GM19328 (cell line): ENCODE data around the gene CCR7.

Experiments
- ATAC-seq: cut with Tn5 transposase; IDR thresholded peaks from one replicate; pipeline ENCODE4 v1.9.1; 2021; ENCODE audit warnings: mild to moderate bottlenecking, moderate library complexity; ENCODE audit not compliant: unreplicated experiment

CCR7 gene

DNA sequence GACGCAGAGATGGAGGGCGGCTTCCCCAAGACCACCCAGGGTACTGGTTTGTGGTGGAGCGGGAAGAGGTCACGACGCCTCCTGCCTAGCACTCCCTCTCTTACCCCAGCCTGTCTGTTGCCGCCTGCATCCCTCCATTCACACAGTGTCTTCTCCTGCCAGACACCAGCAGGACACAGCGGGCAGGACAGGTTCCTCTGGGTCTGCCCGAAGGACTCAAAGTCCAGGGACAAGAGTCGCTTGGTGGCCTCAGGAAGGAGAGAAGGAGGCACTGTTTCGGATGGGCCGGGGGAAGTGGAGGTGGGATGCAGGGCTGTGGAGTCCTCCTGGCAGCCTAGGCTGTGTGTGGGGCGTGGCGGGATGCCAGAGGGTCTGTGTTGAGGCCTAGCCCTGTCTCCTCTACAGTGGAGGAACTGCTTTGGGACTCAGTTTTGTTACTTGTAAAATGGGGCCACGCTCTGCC is 44.2 kb downstream of the CCR7 start:
- no peak for ATAC-seq

GRCh38 chr17:40519089-40519775 is 46.0 kb downstream of the CCR7 start:
- ATAC-seq: no peak

- no peak for ATAC-seq
Observed at GRCh38 chr17:40518401-40519088, 46.7 kb downstream of the CCR7 start.

DNA sequence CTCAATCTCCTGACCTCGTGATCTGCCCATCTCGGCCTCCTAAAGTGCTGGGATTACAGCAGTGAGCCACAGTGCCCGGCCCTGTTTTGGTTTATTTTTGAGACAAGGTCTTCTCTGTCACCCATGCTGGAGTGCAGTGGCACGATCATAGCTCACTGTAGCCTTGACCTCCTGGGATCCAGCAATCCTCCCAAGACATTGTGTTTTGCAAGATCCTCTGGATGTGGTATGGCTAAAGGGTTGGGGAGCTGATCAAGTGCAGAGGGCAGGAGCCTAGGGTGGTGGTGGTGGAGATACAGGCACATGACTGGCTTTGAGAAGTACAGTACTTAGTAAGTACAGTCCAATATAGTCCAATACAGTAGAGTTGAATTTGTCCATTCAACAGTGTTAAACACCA is 47.3 kb downstream of the CCR7 start:
- ATAC-seq: no peak

- ATAC-seq: no peak
Observed at GRCh38 chr17:40517286-40517662, 48.0 kb downstream of the CCR7 start.

GRCh38 chr17:40516581-40517285 is 48.5 kb downstream of the CCR7 start:
- ATAC-seq: no peak

DNA sequence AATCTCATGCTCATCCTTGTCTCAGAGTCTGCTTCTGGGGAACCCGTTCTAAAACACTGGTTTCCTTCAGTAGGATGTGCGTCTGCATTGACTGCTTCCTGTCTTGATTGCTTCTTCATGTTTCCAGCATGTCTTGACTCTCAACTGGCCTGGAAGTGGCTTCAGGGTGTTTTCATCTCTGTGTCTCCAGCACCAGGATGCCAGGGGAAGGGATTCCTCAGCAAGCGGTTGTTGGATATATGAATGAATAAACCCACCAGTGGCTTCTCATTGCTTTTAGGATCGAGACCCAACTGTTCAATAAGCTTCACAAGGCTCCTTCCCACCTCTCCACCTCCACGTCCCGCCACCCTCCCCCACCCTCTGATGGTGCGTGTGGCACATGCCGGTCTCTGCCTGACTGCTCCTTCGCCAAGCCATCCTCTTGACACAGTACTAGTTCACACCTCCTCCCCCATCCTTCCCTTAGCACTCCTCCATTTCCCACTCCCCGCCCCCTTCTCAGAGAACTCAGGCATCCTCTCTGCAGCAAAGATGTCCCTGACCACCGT is 49.7 kb downstream of the CCR7 start:
- ATAC-seq: no peak

- ATAC-seq: no peak
Observed at GRCh38 chr17:40515011-40515410, 50.3 kb downstream of the CCR7 start.

DNA sequence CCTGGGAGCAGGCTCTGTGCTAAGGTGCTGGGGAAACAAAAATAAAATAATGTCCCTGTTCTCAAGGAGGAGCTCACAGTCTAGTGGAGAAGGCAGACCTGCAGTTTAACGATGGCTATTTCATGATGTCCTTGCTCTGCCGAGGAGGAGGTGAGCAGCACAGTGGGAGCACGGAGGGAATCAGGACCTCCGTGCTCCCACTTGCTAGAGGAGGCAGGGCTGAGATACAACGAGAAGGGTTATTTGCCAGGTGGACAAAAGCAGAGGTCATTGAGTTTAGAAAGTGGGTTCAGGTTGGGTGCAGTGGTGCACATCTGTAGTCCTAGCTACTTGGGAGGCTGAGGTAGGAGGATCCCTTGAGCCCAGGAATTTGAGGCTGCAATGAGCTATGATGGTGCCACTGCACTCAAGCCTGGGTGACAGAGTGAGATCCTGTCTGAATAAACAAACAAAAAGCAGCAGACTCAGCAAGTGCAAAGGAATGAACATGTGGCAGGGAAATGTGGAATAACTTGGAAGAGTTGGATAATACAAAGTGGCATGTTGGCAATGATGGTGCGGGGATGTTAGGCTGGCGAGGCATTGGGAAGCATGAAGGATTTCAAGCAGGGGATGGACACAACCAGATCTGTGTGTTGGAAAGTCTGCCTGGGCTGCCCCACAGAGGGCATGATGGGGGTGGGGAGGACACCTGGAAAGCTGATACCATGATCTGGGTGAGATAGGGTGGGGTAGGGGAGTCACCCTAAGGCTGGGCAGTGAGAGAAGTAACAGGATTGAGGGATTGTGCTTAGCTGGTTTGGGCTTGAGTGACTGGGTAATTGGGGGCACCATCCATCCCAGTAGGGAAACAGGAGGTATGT is 51.0 kb downstream of the CCR7 start:
- no peak for ATAC-seq

DNA sequence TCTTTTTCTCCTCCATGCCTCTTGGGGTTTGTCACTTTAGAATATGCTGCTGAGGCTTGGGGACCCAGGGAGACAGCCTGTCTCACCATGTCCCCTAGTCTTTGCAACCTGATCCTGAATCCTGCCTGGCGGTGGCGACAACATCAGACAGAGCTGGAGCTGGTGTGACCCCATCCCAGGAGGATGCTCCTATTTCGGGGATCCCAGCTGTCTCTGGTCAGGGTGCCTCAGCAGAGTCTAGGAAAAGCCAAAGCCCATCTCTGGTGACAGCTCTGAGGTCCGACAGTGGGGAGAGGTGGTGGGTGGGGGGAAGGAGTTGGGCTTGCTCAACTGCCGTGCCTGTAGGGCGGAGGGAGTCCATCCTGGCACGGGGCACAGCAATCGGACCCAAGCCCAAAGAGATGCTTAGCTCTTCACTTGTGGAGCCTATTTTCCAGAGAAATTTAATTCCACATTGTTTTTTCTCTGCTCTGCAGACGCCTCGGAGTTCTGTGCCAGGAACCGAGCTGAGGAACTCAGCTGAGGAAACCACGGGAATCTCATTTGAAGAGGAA is 53.5 kb downstream of the CCR7 start:
- ATAC-seq: no peak

DNA sequence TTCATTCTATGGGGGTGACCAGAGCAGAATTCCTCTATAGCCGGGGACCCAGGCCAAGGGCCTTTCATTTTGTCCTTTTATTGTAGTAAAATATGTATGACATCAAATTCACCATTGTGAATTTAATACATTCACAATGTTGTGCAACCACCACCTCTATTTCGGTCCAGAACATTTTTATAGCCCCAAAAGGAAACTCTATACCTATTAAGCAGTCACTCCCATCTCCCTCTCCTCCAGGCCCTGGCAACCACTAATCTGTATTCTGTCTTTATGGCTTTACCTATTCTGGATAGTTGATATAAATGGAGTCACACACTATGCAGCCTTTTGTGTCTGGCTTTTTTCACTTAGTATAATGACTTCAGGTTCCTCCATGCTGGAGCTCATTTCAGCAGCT is 54.1 kb downstream of the CCR7 start:
- no peak for ATAC-seq

- ATAC-seq: no peak
Observed at GRCh38 chr17:40510328-40510648, 55.0 kb downstream of the CCR7 start.

DNA sequence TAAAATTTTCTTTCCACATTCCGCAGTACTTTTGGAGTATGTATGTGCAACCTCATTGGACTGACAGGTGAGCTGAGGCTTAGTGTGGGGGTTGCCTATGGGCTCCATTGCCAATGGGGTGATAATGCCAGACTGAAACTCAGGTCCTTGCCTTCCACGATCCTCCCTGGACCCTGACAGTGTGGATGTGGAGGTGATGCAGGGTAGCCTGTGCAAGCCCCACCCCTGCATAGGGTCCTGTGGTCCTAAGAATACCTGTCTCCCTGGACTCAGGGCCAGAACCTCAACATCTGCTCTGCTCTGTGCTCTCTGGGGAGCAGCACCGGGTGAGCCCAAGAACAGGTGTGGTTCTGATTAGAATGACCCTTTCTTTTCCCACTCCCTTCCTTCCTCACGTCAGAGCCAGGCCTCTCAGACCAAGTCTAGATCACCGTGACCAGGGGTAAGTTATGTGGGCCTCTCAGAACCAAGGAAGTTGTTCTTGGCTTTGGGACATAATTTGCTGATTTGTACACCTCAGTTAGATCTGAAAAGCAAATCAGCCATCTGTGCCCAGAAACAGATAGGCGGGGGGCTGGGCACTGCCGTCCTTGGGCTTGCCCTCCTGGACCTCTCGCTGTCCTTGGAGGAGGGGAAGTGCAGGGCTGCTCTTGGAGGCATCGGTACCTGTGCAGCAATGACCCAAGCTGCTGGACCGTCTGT is 55.5 kb downstream of the CCR7 start:
- no peak for ATAC-seq

DNA sequence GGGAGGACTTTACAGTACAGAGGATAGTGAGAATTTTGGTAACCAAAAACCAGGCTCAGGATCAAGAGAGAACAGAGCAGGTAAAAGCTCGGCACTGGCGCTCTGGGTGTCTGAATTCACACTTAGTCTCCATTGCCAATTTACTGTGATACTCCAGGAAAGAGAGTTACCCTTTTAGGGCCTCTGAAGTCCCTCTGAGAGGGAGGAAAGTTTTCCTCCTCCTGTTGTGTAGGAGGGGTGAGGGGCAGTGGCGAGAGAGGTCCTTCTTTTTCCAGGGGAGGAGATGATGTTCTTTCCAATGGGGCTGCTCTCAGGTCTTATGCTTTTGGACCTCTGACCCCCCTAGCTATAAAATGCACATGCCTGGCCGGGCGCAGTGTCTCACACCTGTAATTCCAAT is 58.5 kb downstream of the CCR7 start:
- ATAC-seq: no peak
